Measurements from ENCODE around the gene RSPO1.

RSPO1 gene

GRCh38 chr1:37667023-37667671 is 32.5 kb upstream of the RSPO1 start:
- no peaks in the 10 kb centered on the region for H3K9me3 ChIP-seq (ENCODE audit: control insufficient read depth, low read length)
- no peak overlapping the region for H3K9ac ChIP-seq (ENCODE audit: low read length)
- H3K4me3 ChIP-seq (ENCODE audit: low read length): no peak overlapping the region
- peaks cover 8% of the 10 kb centered on the region for H3K27me3 ChIP-seq (ENCODE audit: control insufficient read depth, insufficient read depth, low read length)
- no peaks in the 10 kb centered on the region for H3K36me3 ChIP-seq (ENCODE audit: control insufficient read depth, insufficient read depth, low read length)
- H3K4me1 ChIP-seq (ENCODE audit: control insufficient read depth, insufficient read depth, low read length): no peaks in the 10 kb centered on the region

GRCh38 chr1:37666241-37666867 is 31.7 kb upstream of the RSPO1 start:
- Histone ChIP-seq H3K27me3 (ENCODE audit: control insufficient read depth, insufficient read depth, low read length) (peaks cover 11% of the 10 kb centered on the region), H3K9me3 (ENCODE audit: control insufficient read depth, low read length) (no peaks in the 10 kb centered on the region), H3K9ac (ENCODE audit: low read length) (no peak overlapping the region), H3K4me3 (ENCODE audit: low read length) (no peak overlapping the region), H3K4me1 (ENCODE audit: control insufficient read depth, insufficient read depth, low read length) (no peaks in the 10 kb centered on the region), H3K36me3 (ENCODE audit: control insufficient read depth, insufficient read depth, low read length) (no peaks in the 10 kb centered on the region)

GRCh38 chr1:37663426-37664000 is 28.8 kb upstream of the RSPO1 start:
- no peak overlapping the region for H3K9ac ChIP-seq (ENCODE audit: low read length)
- no peak overlapping the region for H3K4me3 ChIP-seq (ENCODE audit: low read length)
- H3K36me3 ChIP-seq (ENCODE audit: control insufficient read depth, insufficient read depth, low read length): no peaks in the 10 kb centered on the region
- no peaks in the 10 kb centered on the region for H3K4me1 ChIP-seq (ENCODE audit: control insufficient read depth, insufficient read depth, low read length)
- H3K9me3 ChIP-seq (ENCODE audit: control insufficient read depth, low read length): no peaks in the 10 kb centered on the region
- peaks cover 15% of the 10 kb centered on the region for H3K27me3 ChIP-seq (ENCODE audit: control insufficient read depth, insufficient read depth, low read length)

GRCh38 chr1:37662031-37662755 is 27.5 kb upstream of the RSPO1 start:
- Histone ChIP-seq H3K4me3 (ENCODE audit: low read length) (no peak overlapping the region), H3K27me3 (ENCODE audit: control insufficient read depth, insufficient read depth, low read length) (peaks cover 20% of the 10 kb centered on the region), H3K9me3 (ENCODE audit: control insufficient read depth, low read length) (no peaks in the 10 kb centered on the region), H3K4me1 (ENCODE audit: control insufficient read depth, insufficient read depth, low read length) (no peaks in the 10 kb centered on the region), H3K9ac (ENCODE audit: low read length) (no peak overlapping the region), H3K36me3 (ENCODE audit: control insufficient read depth, insufficient read depth, low read length) (no peaks in the 10 kb centered on the region)

GRCh38 chr1:37661401-37661800 is 26.7 kb upstream of the RSPO1 start:
- H3K4me3 ChIP-seq (ENCODE audit: low read length): no peak overlapping the region
- H3K9me3 ChIP-seq (ENCODE audit: control insufficient read depth, low read length): no peaks in the 10 kb centered on the region
- H3K4me1 ChIP-seq (ENCODE audit: control insufficient read depth, insufficient read depth, low read length): no peaks in the 10 kb centered on the region
- no peaks in the 10 kb centered on the region for H3K36me3 ChIP-seq (ENCODE audit: control insufficient read depth, insufficient read depth, low read length)
- H3K27me3 ChIP-seq (ENCODE audit: control insufficient read depth, insufficient read depth, low read length): peaks cover 24% of the 10 kb centered on the region
- no peak overlapping the region for H3K9ac ChIP-seq (ENCODE audit: low read length)

GRCh38 chr1:37660664-37661063 is 26.0 kb upstream of the RSPO1 start:
- peaks cover 24% of the 10 kb centered on the region for H3K27me3 ChIP-seq (ENCODE audit: control insufficient read depth, insufficient read depth, low read length)
- no peaks in the 10 kb centered on the region for H3K4me1 ChIP-seq (ENCODE audit: control insufficient read depth, insufficient read depth, low read length)
- no peak overlapping the region for H3K9ac ChIP-seq (ENCODE audit: low read length)
- H3K9me3 ChIP-seq (ENCODE audit: control insufficient read depth, low read length): no peaks in the 10 kb centered on the region
- H3K36me3 ChIP-seq (ENCODE audit: control insufficient read depth, insufficient read depth, low read length): no peaks in the 10 kb centered on the region
- H3K4me3 ChIP-seq (ENCODE audit: low read length): no peak overlapping the region

GRCh38 chr1:37658486-37658885 is 23.8 kb upstream of the RSPO1 start:
- no peak overlapping the region for H3K4me3 ChIP-seq (ENCODE audit: low read length)
- H3K4me1 ChIP-seq (ENCODE audit: control insufficient read depth, insufficient read depth, low read length): no peaks in the 10 kb centered on the region
- peaks cover 24% of the 10 kb centered on the region for H3K27me3 ChIP-seq (ENCODE audit: control insufficient read depth, insufficient read depth, low read length)
- H3K36me3 ChIP-seq (ENCODE audit: control insufficient read depth, insufficient read depth, low read length): no peaks in the 10 kb centered on the region
- H3K9me3 ChIP-seq (ENCODE audit: control insufficient read depth, low read length): no peaks in the 10 kb centered on the region
- H3K9ac ChIP-seq (ENCODE audit: low read length): no peak overlapping the region

GRCh38 chr1:37657620-37658412 is 23.1 kb upstream of the RSPO1 start:
- no peaks in the 10 kb centered on the region for H3K9me3 ChIP-seq (ENCODE audit: control insufficient read depth, low read length)
- peaks cover 24% of the 10 kb centered on the region for H3K27me3 ChIP-seq (ENCODE audit: control insufficient read depth, insufficient read depth, low read length)
- H3K4me3 ChIP-seq (ENCODE audit: low read length): no peak overlapping the region
- no peaks in the 10 kb centered on the region for H3K4me1 ChIP-seq (ENCODE audit: control insufficient read depth, insufficient read depth, low read length)
- H3K36me3 ChIP-seq (ENCODE audit: control insufficient read depth, insufficient read depth, low read length): no peaks in the 10 kb centered on the region
- H3K9ac ChIP-seq (ENCODE audit: low read length): no peak overlapping the region

- H3K27me3 ChIP-seq (ENCODE audit: control insufficient read depth, insufficient read depth, low read length): peaks cover 24% of the 10 kb centered on the region
- H3K4me3 ChIP-seq (ENCODE audit: low read length): no peak overlapping the region
- no peaks in the 10 kb centered on the region for H3K4me1 ChIP-seq (ENCODE audit: control insufficient read depth, insufficient read depth, low read length)
- H3K36me3 ChIP-seq (ENCODE audit: control insufficient read depth, insufficient read depth, low read length): no peaks in the 10 kb centered on the region
- no peak overlapping the region for H3K9ac ChIP-seq (ENCODE audit: low read length)
- H3K9me3 ChIP-seq (ENCODE audit: control insufficient read depth, low read length): no peaks in the 10 kb centered on the region
Measured at GRCh38 chr1:37656881-37657280, 22.2 kb upstream of the RSPO1 start.

GRCh38 chr1:37656026-37656425 is 21.3 kb upstream of the RSPO1 start:
- Histone ChIP-seq H3K4me3 (ENCODE audit: low read length) (no peak overlapping the region), H3K27me3 (ENCODE audit: control insufficient read depth, insufficient read depth, low read length) (peaks cover 18% of the 10 kb centered on the region), H3K9ac (ENCODE audit: low read length) (no peak overlapping the region), H3K4me1 (ENCODE audit: control insufficient read depth, insufficient read depth, low read length) (no peaks in the 10 kb centered on the region), H3K36me3 (ENCODE audit: control insufficient read depth, insufficient read depth, low read length) (no peaks in the 10 kb centered on the region), H3K9me3 (ENCODE audit: control insufficient read depth, low read length) (no peaks in the 10 kb centered on the region)

GRCh38 chr1:37655274-37655673 is 20.6 kb upstream of the RSPO1 start:
- Histone ChIP-seq H3K4me1 (ENCODE audit: control insufficient read depth, insufficient read depth, low read length) (no peaks in the 10 kb centered on the region), H3K27me3 (ENCODE audit: control insufficient read depth, insufficient read depth, low read length) (peaks cover 12% of the 10 kb centered on the region), H3K9me3 (ENCODE audit: control insufficient read depth, low read length) (no peaks in the 10 kb centered on the region), H3K36me3 (ENCODE audit: control insufficient read depth, insufficient read depth, low read length) (no peaks in the 10 kb centered on the region), H3K9ac (ENCODE audit: low read length) (no peak overlapping the region), H3K4me3 (ENCODE audit: low read length) (no peak overlapping the region)

All from mucosa of stomach (tissue), 1 donor.